NCI-H128 (cell line): ENCODE measurements around the gene PBX2.
"Not testable (repeated sequence)": the region's sequence is repeated elsewhere in the genome, so short reads cannot be mapped to it uniquely, and the experiment has no call there.

Source experiments
- DNase-seq: peaks from one replicate; lab custom pipeline; 2025; ENCODE audit not compliant: unreplicated experiment; lab: John Stamatoyannopoulos, UW

Gene PBX2

DNA sequence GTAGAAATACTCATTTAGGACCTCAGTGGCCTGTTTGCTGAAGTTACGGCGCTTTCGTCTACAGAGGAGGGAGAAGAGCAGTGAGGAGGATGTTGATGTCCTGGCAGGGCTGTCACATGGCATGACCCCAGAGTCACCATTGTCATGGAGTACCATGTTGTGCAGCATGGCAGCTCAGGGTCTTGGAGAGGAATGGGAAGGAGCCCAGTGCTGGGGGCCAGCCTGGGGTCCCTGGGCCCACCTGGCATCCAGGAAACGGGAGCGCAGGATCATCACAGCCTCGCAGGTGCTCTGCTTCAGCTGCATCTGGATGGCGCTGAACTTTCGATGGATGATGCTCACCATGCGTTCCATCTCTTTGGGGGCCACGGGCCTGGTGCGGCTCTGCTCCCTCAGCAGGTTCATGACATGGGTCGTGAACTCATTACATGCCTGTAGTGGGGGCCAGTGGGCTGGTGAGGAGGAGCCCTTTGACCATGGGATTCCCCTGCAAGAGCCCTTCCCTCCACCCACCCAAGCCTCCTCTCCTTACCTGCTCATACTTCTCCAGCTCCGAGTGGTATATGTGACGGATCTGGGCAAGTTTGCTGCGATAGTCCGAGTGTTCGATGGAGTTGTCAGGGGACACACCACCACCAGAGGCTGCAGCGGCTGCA, 2.1 kb downstream of the PBX2 start:
- DNase-seq: not testable (repeated sequence)

DNA sequence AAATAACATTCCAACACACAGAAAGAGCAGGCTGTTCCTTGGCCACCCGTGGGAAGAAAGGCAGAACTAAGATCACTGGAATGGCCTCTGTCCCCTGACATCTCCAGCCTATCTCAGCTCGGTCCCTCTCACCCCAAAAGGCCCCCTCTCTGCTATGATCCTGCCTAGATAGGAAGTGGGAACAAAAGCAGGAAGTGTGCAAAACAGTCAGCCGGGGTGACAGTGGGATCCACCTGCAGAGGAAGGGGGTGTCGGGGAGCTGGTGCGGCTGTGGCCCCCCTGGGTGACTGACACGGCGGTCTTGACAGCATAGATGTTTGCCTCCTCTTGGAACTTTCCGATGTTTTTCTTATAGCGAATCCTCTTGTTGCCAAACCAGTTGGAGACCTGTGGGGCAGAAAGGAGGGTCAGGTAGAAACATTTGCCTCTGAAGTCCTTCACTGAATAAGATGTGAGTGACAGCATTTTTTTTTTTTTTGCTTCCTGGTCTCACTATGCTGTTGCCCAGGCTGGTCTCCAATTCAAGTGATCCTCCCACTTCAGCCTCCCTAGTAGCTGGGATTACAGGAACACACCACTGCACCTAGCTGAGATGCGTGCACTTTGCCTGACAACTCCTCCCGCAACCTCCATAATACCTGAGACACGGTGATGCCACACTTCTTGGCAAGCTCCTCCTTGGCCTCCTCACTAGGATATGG, 2.8 kb downstream of the PBX2 start:
- DNase-seq: no peak

DNA sequence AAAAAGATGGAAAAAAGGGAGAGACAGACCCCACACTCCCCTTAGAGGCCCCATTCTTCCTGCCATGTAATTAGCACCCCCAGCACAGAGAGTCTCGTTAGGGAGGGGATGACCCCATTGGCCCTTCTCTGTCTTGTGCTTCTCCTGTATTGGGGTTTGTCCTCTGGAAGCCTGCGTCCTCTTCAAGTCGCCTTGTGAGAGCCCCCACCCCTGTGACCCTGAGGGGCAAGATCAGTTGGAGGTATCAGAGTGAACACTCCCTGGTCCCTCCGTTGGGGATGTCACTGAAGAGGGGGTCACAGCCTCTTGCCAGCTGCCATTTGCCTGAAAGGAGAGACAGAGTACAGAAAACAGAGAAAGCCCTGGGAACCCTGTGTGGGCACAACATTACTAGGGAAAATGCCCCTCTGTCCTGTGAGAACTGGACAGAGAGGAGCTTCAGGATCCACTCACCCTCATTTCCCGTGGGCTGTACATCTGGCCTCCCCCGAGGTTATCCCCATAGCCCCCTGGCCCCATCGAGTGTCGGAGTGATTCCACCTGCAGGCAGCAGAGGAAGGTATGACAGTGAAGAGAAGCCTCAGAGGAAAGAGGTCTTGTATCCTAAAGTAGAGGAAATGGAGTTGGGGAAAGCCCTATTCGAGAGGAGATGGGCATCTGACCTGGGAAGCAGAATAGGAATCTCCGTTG, 3.7 kb downstream of the PBX2 start:
- not testable (repeated sequence) for DNase-seq

DNA sequence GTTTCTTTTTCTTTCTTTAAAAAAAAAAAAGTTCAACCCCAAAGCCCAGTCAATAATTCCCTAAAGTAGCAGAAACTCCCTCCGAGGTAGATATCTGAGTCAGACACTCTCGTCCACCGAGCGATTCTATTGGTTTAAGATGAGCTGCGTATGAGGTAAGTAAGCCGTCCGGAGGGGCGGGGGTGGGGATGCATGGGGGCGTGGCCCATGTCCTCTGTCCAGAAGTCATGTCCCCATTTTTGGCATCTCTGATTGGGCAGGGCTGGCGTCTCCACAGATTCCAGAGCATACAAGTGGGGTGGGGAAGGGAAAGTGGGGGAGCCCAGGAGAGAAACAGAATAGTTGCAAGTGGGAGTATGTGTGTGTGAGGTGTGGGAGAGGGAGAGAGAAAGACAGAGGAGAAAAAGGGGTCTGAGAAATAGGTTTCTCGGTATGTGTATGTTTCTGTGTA, 4.3 kb downstream of the PBX2 start:
- not testable (repeated sequence) for DNase-seq

DNA sequence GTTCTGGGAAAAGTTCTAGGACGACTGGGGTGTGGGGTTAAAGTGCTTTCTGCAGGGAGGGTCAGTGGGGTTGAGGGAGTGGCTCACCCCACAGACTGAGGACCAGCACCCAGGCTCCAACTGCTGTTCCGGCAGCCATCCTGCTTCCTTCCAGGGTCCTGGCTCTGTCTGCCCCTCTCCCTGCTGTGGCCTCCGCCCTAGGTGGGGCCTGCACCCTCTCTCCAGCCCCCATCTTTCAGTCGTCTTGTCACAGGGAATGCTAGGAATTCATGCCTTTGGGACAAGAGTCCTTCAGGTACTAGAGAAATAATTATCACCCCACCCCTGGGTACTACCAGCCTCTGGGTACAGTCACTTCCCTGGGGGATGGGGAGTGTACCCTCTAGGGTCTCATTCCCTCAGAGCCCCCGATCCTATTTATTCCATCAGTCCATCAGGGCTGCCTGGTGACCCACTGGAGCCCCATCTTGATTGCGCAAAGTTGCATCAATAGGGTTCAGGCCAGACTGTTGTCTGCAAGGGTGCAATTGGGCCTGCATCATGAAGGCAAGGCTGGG, 5.8 kb downstream of the PBX2 start, which contains the start of gene AGER:
TSS of gene AGER (minus strand) at position 170 of the 557 bp plus-strand sequence. CDS start at position 139, 31 bp downstream.
- DNase-seq: no peak

DNA sequence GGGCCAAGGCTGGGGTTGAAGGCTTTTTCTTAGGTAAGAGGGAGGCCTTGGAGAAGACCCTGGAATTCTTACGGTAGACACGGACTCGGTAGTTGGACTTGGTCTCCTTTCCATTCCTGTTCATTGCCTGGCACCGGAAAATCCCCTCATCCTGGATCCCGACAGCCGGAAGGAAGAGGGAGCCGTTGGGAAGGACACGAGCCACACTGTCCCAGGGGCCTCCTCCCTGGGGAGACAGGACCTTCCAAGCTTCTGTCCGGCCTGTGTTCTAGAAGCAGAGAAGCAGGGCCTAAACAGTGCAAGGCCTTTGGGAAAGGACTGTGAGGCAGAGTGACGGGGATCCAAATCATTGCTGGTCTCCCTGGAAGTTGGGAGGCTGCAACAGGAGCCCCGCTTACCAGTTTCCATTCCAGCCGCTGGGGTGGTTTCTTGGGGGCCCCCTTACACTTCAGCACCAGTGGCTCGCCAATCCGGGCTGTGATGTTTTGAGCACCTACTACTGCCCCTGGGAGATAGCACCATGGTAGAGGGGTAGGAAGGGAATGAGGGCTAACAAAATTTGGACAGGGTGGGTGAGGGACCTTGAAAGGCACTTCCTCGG, 6.4 kb downstream of the PBX2 start:
- DNase-seq: no peak

DNA sequence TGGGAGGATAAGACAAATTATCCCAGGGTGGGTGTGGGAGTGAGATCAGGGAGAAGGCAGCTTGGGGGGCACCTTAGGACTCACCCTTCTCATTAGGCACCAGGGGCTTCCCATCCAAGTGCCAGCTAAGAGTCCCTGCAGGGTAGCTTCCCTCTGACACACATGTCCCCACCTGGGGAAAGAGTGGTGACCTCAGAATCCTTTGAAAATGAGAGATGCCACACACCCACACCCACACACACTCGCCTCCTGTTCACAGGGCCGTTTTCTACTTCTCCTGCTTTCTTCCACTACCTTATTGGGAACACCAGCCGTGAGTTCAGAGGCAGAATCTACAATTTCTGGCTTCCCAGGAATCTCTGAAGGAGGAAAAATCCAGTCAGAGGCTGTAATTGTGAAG, 7.0 kb downstream of the PBX2 start:
- DNase-seq: no peak

DNA sequence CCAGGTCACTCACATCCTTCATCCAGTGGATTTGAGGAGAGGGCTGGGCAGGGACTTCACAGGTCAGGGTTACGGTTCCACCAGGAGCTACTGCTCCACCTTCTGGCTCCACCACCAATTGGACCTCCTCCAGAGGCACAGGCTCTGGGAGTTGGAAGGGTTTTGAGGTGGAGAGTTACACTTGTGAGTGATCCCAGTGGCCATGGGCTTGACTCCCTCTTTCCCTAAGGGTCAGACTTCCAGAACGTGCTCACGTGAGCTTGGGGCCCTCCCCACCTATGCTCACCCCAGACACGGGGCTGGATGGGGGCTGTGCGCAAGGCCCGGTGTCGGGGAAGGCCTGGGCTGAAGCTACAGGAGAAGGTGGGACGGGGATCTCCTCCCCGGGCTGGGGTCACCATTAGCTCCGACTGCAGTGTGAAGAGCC, 7.4 kb downstream of the PBX2 start:
- no peak for DNase-seq

DNA sequence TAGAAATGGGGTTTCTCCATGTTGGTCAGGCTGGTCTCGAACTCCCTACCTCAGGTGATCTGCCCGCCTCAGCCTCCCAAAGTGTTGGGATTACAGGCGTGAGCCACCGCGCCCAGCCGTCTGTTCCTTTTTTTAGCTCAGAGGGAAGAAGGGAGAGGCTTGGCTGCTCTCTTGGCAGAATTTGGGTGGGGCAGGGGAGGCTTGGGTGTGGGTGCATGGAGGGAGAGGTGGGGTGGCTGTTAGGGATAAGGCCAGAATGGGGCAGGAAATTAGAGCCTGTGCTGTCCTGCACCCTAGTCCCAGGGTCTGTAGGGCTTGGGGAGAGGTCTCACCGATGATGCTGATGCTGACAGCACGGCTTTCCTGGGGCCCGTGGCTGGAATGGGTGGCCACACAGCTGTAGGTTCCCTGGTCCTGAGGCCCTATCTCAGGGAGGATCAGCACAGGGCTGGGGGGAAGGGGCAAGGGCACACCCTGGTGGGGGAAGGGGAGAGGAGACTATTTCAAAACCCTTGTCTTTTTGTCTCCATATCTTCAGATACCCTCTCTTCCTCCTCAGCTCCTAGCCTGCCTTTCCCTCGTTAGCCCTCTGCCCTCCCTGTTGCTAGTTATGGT, 8.0 kb downstream of the PBX2 start:
- no peak for DNase-seq

DNA sequence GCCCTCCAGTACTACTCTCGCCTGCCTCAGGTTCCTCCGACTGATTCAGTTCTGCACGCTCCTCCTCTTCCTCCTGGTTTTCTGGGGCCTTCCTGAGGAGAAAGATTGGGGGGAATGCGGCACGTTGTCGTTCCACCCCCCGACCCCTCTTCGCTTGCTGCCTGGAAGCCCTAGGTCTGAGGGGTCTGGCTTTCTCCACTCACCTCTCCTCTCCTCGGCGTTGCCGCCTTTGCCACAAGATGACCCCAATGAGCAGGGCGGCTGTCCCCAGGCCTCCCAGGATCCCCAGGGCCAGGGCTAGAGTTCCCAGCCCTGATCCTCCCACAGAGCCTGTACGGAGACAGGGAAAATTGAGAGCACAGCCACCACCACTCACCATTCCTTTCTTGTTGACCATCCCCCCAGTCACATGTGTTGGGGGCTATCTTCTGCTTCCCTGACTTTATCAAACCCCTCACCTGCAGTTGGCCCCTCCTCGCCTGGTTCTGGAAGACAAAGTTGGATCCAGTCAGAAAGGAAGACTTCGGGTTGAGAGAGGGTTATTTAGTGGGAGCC, 8.8 kb downstream of the PBX2 start:
- no peak for DNase-seq

DNA sequence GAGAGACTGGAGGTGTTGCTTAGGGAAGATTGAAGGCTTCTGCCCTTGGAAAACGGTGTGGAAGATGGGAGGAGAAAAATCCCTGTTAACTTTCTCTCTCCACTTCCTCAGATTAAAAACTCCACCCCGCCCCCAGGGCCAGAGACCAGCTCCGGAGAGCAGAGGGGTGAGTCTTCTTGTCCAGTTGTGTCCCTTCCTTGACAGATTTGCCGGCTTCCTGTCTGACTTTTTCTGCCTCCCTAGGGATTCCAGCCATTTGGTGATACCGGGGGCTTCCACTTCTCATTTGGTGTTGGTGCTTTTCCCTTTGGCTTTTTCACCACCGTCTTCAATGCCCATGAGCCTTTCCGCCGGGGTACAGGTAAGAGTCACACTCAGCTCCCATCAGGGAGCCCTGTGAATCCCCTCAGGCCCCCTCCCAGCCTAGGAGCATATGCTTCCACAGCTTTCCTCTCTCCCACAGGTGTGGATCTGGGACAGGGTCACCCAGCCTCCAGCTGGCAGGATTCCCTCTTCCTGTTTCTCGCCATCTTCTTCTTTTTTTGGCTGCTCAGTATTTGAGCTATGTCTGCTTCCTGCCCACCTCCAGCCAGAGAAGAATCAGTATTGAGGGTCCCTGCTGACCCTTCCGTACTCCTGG, 10.1 kb downstream of the PBX2 start:
- no peak for DNase-seq

DNA sequence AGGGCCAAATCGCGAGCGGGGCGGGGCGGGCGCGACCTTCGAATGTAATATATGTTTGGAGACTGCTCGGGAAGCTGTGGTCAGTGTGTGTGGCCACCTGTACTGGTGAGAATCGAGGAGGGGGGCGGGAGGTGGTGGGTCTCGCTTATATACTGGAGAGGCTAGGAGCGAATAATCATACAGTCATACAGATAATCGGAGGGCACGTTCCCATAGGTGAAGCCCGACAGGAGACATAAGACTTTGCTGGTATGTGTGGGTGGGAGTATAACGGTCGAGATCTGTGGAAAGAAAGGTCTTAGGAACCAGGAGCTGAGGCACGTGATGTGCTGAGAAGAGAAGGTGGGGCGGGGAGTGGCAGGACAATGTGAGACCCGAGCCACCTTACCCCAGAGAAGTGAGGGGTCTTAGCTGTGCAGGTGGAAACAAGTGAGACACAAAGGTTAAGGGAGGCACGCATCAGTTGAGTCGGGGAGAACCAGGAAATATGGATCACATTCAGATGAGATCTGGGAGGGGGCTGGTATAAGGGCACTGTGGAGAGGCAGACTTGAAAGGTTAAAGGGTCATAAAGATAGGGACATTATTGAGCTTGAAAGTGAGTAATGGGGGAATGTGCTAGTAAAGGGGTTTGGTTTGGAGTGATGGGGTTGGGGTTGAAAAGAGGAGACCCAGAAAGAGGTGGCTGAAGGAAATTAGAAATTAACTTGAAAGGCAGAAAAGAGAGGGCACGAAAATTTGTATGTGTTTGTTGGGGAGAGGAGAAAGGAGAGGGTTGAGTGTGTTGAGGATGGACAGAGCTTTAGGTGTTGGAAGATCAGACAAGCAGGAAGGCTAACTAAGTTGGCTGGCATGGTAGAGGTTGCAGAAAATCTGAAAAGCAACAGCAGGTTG, 11.2 kb downstream of the PBX2 start:
- DNase-seq: no peak

DNA sequence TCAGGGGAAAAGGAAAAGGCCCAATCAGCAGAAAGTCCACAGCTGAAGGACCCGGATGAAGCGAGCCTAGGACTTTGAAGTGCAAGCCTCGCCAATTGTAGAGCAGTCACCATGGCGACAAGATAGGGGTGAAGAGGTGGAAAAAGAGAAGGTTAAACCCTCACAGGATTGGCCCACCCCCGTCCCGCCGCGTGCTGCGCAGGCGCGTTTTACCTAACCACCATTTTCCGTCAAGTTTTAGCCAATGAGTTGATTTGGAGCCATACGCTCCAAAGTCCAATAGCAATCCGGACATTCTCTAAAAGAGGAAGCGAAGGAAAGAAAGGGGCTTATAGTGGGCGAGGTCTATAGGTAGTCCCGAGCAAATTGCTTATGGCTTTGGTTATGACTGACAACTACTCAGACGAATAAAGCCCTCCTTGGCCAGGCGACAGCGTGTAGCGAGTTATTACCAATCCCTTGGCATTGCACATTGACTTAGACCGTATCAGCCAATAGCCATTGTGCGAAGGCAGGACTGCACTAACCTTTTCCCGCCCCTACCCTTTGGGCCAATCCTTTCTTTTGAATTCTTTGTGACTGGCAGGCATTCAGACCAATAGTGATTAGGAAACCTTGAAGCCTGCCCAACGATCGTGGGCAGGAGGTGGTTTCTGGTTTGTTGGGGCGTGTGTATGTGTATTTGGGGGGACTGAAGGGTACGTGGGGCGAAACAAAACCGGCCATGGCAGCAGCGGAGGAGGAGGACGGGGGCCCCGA, 12.0 kb downstream of the PBX2 start, which contains the start of gene RNF5:
TSS of gene RNF5 (plus strand) at position 618 of the 759 bp plus-strand sequence. CDS start at position 725, 107 bp downstream.
- DNase-seq: peak; percentile 98

DNA sequence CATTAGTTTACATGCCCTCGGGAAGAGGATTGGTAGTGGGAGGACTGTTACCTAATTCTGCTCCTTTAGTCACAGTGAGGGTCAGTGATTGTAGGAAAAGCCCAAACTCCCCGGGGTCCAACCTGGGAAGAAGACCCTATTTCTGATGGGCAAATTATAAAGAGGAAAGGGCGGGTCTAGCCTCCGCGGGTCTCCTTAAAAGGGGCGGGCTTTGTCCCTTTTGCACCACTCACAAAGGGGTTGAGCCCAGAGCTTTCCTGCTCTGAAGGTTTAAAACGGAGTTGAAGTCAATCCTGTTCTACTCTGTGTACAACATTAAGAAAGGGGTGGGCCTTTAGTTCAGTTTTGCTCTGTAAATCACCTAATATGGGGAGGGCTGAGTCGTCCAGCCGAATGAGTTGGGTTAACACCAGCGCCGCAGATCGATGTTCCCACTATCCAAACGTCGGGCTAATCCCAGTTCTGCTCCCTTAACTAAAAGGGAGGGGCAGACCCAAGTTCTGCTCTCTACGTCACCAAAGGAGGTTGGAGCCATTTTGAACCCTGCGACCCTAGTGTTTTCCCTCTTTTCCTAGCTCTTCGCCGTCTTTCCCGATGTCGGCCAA, 12.7 kb downstream of the PBX2 start:
- DNase-seq: peak; percentile 49

DNA sequence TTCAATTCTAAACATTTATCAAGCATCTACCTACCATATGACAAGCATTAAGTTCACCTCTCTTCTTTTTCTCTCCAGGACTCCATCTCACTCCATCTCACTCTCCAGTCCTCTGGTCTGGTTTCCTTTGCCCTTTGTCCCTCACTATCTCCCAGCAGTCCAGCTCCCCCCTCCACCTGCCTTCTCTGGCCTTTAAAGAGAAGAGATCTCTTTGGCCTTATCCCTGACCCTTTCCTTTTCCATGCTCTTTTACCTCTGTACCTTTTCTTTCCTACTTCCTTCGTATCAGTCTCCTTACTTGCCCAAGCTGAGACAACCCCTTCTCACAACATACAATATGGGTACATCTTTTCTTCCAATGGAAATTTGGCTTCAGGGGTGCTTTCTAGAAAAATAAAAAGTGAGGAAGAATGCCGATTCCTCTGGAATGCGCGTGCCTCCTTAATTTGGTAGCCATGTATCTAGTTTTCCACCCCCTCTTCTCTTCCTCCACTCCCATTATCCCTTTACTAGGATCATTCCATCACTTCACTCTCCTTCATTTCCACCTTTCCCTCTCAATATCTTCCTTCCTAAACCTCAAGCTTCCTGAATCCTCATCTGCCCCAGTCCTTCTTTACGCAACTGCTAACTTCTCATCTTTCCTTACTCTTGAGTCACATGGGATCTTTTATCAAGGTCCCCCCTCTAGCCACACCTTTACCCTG, 13.4 kb downstream of the PBX2 start:
- DNase-seq: no peak

DNA sequence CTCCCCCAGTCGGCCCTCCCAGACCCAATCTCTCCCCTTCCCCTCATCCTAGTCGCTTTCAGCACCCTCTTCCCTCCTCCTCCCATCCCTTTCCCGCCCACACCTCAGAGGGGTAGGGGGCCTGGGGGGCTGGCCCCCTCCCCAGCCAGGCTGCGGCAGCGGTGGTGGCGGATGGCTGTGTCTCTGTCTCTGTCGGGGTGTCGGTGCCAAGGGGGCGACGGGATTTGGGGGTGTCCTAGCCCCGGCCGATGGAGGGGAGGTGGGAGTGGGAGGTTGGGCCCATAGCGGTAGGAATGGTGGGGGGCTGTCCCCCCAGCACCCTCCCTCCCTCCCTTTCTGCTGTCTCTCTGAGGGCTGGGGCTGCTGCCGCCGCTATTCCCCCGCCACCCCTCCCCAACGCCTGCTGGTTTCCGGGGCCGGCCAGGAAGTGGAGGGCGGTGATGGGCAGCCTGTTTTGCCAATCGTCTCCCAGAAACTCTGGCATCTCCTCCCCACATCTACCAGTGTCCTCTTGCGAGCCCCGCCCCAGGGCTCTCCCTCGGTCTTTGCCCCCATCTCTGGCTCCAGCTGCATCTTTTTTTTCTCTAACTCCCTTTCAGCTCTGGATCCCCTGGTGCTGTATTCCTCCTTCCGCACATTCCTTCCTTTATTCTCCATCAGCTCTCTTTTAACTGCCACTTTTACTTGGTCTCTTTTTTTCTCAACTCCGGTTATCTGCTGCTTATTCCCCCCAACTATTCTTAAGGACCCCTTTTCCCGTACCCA, 14.1 kb downstream of the PBX2 start, which contains the start of gene AGPAT1:
TSS of gene AGPAT1 (minus strand) at position 374 of the 765 bp plus-strand sequence. CDS start 4,588 bp downstream, outside the sequence.
- DNase-seq: peak; percentile 85
